CD14-positive monocyte (primary cell): ENCODE measurements around the gene CHST15. TPM values are rescaled to one million over a fixed set of nuclear protein-coding genes. Genes with fewer than 3 reads are reported as not detected.

Experiments used
- DNase-seq, 3 donors: peaks; one replicate each; pipeline ENCODE4 v3.0.0-alpha.2; 2011 to 2022
- H2AFZ ChIP-seq: 2 replicates; pipeline ENCODE4 v1.6.0; 2012; ENCODE audit warnings: mild to moderate bottlenecking, low read depth, low read length, inconsistent platforms; ENCODE audit not compliant: insufficient read depth, poor library complexity, severe bottlenecking
- H3K27ac ChIP-seq, 2 donors: 1 replicate in 1 of 2; 2 replicates in 1 of 2; pipeline ENCODE4 v1.5.1; 2012 to 2013; ENCODE audit warnings: low read length in 2 of 2, control low read depth in 1 of 2, inconsistent platforms in 1 of 2, low read depth in 1 of 2, mild to moderate bottlenecking in 1 of 2
- H3K27me3 ChIP-seq, 2 donors: one replicate each; pipeline versions ENCODE4 v1.6.0 to v1.6.1; 2011 to 2013; ENCODE audit warnings: low read length in 2 of 2; ENCODE audit not compliant: control insufficient read depth in 2 of 2, insufficient read depth in 2 of 2
- H3K36me3 ChIP-seq, 2 donors: replicated peaks in 1 of 2; 1 replicate in 1 of 2; 2 replicates in 1 of 2; pipeline versions ENCODE4 v1.5.1 to v1.6.1; 2012 to 2013; ENCODE audit warnings: low read length in 2 of 2, control low read depth in 1 of 2, inconsistent platforms in 1 of 2, mild to moderate bottlenecking in 1 of 2; ENCODE audit not compliant: insufficient read depth in 2 of 2, control insufficient read depth in 1 of 2
- H3K4me1 ChIP-seq, 2 donors: 1 replicate in 1 of 2; 2 replicates in 1 of 2; pipeline versions ENCODE4 v1.5.1 to v1.6.1; 2012 to 2013; ENCODE audit warnings: low read length in 2 of 2, control low read depth in 1 of 2, inconsistent platforms in 1 of 2, mild to moderate bottlenecking in 1 of 2, moderate library complexity in 1 of 2; ENCODE audit not compliant: insufficient read depth in 2 of 2, control insufficient read depth in 1 of 2
- H3K4me2 ChIP-seq: replicated peaks from 2 replicates; pipeline ENCODE3; 2012; ENCODE audit warnings: low read length, moderate library complexity, mild to moderate bottlenecking; ENCODE audit not compliant: poor library complexity, severe bottlenecking; ENCODE audit errors: extremely low read depth
- H3K4me3 ChIP-seq, 3 experiments: fragments of 200-600 bp in 1 of 3; sonication (generic) in 1 of 3; replicated peaks in 1 of 3; 1 replicate in 2 of 3; 2 replicates in 1 of 3; pipeline ENCODE4 v1.5.1; 2011 to 2013; ENCODE audit warnings: low read length in 3 of 3, mild to moderate bottlenecking in 3 of 3, control low read depth in 2 of 3, low read depth in 2 of 3, inconsistent platforms in 1 of 3, moderate library complexity in 1 of 3
- H3K79me2 ChIP-seq: 2 replicates; pipeline ENCODE4 v1.6.0; 2012; ENCODE audit warnings: mild to moderate bottlenecking, control low read depth, inconsistent platforms, low read length, moderate library complexity; ENCODE audit not compliant: insufficient read depth
- H3K9ac ChIP-seq: 2 replicates; pipeline ENCODE4 v1.6.0; 2017; ENCODE audit warnings: low read length, mild to moderate bottlenecking; ENCODE audit not compliant: insufficient read depth, poor library complexity, severe bottlenecking
- H3K9me3 ChIP-seq, 2 donors: replicated peaks in 1 of 2; 1 replicate in 1 of 2; 2 replicates in 1 of 2; pipeline versions ENCODE4 v1.5.1 to v1.6.1; 2012 to 2013; ENCODE audit warnings: low read length in 2 of 2, control low read depth in 1 of 2; ENCODE audit not compliant: control insufficient read depth in 1 of 2, insufficient read depth in 1 of 2
- H4K20me1 ChIP-seq: 2 replicates; pipeline ENCODE4 v1.6.0; 2012; ENCODE audit warnings: mild to moderate bottlenecking, low read length, control low read depth, moderate library complexity; ENCODE audit not compliant: insufficient read depth
- H3K27ac Mint-ChIP-seq, 7 donors: one replicate each; pipeline ENCODE4 v1.8.0; 2020; ENCODE audit warnings: mild to moderate bottlenecking in 7 of 7, mixed read lengths in 7 of 7, moderate library complexity in 6 of 7, inconsistent platforms in 2 of 7
- H3K27me3 Mint-ChIP-seq, 3 donors: one replicate each; pipeline ENCODE4 v1.8.0; 2021 to 2022; ENCODE audit warnings: low read depth in 3 of 3, mild to moderate bottlenecking in 3 of 3, mixed read lengths in 3 of 3, moderate library complexity in 3 of 3, inconsistent platforms in 1 of 3
- H3K36me3 Mint-ChIP-seq, 2 donors: one replicate each; pipeline ENCODE4 v1.8.0; 2020; ENCODE audit warnings: mixed read lengths in 2 of 2, inconsistent platforms in 1 of 2, mild to moderate bottlenecking in 1 of 2
- H3K4me1 Mint-ChIP-seq: one replicate; pipeline ENCODE4 v1.8.0; 2020; ENCODE audit warnings: mild to moderate bottlenecking, mixed read lengths
- H3K4me3 Mint-ChIP-seq, 2 donors: one replicate each; pipeline ENCODE4 v1.8.0; 2020; ENCODE audit warnings: mild to moderate bottlenecking in 2 of 2, mixed read lengths in 2 of 2, moderate library complexity in 1 of 2
- H3K9me3 Mint-ChIP-seq, 7 donors: one replicate each; pipeline ENCODE4 v1.8.0; 2020 to 2022; ENCODE audit warnings: mixed read lengths in 7 of 7, mild to moderate bottlenecking in 6 of 7, moderate library complexity in 6 of 7, inconsistent platforms in 2 of 7
- WGBS: methylation state at CpG from one replicate; pipeline ENCODE4 v1.1.5; 2013; ENCODE audit warnings: missing lambda C conversion rate; ENCODE audit not compliant: insufficient coverage; 5-methylcytosine and 5-hydroxymethylcytosine counted together
- intact Hi-C, 2 donors: fragments of 100-400 bp; cut with micrococcal nuclease; formaldehyde crosslinking; loops; one replicate each; pipeline versions ENCODE4 v1.15.0 to v1.15.1; 2023
- polyA plus RNA-seq, 3 donors: library from polyadenylated mRNA; depleted of rRNA in 1 of 3; unstranded in 2 of 3; stranded (reverse) in 1 of 3; fragments of 300-500 nt in 2 of 3; fragments of >200 nt in 1 of 3; fragmentation: Illumina TruSeq in 2 of 3; gene quantifications; 1 replicate in 2 of 3; 2 replicates in 1 of 3; pipeline ENCODE4 v1.2.3, GENCODE V29; 2012 to 2021
- TF ChIP-seq, protein P1 (sequence below): fragments of 200-600 bp; IDR thresholded peaks from one replicate; pipeline ENCODE4 v1.8.0; 2022; ENCODE audit warnings: antibody characterized with exemption, mild to moderate bottlenecking

The CHST15 gene
- polyA plus RNA-seq, 3 donors = 54.4 to 106 (median 87.5) TPM

DNA sequence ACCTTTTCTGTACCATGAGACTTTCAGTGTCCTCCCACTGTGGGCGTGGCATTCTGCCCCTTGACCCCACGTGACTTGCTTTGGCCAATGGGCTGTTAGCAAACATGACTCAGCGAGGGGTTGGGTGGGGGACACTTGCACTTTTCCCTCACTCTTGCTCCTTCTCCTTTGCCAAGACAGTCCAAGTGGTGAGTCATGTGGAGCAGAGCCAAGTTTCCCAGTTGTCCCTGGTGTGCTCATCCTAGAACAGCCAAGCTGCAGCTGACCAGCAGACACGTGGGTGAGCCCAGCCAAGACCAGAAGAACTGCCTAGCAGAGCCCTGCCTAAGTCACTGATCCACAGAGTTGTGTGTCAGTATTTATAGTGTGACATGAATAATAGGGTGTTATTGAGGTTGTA, 119.0 kb downstream of the CHST15 start:
- no peaks in the 10 kb centered on the region for H3K4me1 Mint-ChIP-seq
- peaks cover 67 to 81% (median 68%) of the 10 kb centered on the region in 3 donors for H3K27me3 Mint-ChIP-seq
- intact Hi-C loops = no loop called here

DNA sequence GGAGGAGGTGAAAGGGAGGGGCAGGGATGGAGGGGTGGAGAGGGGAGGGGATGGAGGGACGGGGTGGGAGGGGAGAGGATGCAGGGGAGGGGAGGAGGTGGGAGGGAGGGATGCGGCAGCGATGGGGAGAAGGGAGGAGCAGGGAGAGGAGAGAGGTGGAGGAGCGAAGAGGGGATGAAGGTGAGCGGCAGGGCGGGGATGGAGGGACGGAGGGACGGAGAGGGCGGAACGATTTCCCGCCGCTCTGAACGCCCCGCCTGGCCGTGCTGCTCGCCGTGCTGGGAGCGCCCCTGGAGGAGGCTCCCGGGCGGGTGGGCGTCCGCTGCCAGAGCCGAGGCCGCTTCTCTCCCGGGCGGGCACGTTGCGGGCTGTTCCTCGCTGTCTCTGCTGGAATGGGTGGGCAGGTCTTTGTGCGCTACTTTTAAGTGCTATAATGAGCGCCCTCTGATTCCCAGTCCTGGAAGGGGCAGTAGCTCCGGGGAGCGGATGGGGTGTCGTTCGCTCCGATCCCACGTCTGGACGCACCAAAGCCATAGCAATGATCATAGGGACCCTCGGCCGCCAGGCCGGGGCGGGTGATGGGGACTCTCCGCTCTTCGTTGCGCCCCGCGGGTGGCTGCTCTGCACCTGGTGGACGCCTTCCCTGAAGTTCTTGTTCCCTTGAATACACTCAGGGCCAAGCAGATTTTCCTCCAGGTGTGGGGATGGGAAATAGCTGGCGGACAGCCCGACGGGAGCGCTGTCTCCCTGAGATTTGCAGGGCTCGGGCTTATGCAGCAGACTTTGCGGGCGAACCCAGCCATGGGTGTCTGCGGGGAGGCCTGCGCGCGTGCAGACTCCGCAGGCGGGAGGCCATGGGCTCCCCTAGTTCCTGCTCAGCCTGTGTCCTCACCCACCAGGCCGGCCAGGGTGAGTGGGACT, 120.7 kb downstream of the CHST15 start:
- Histone ChIP-seq H3K4me1 (no peaks in the 10 kb centered on the region), H3K4me2 (no peak overlapping the region), H3K9ac (no peak overlapping the region), H3K36me3 (no peaks in the 10 kb centered on the region), H4K20me1 (no peaks in the 10 kb centered on the region), H3K79me2 (no peaks in the 10 kb centered on the region), H2AFZ (no peak overlapping the region), H3K27ac (no peak overlapping the region), H3K4me3 (no peak overlapping the region), H3K27me3 (peaks cover 43 to 66% of the 10 kb centered on the region in 2 donors), H3K9me3 (peaks cover 7 to 22% of the 10 kb centered on the region in 2 donors)
- Mint-ChIP-seq H3K4me3 (peak overlapping the region in 1 of 2 donors; percentile 74), H3K4me1 (no peaks in the 10 kb centered on the region), H3K27me3 (peaks cover 66 to 85% (median 74%) of the 10 kb centered on the region in 3 donors), H3K27ac (no peak overlapping the region), H3K36me3 (peaks cover 3 to 9% of the 10 kb centered on the region in 2 donors), H3K9me3 (peaks cover 6 to 28% (median 16%) of the 10 kb centered on the region in 7 donors)
- TF ChIP-seq, protein P1, sequence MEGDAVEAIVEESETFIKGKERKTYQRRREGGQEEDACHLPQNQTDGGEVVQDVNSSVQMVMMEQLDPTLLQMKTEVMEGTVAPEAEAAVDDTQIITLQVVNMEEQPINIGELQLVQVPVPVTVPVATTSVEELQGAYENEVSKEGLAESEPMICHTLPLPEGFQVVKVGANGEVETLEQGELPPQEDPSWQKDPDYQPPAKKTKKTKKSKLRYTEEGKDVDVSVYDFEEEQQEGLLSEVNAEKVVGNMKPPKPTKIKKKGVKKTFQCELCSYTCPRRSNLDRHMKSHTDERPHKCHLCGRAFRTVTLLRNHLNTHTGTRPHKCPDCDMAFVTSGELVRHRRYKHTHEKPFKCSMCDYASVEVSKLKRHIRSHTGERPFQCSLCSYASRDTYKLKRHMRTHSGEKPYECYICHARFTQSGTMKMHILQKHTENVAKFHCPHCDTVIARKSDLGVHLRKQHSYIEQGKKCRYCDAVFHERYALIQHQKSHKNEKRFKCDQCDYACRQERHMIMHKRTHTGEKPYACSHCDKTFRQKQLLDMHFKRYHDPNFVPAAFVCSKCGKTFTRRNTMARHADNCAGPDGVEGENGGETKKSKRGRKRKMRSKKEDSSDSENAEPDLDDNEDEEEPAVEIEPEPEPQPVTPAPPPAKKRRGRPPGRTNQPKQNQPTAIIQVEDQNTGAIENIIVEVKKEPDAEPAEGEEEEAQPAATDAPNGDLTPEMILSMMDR = no peak
- WGBS = 7% methylated on average over 59 of the region's 62 CpGs
- intact Hi-C loops = no loop called here
- DNase-seq = no peak

More for the DNA sequence above, 119.0 kb downstream of the CHST15 start:
- Histone ChIP-seq H3K9ac (no peak overlapping the region), H4K20me1 (no peaks in the 10 kb centered on the region), H3K4me2 (no peak overlapping the region), H2AFZ (no peak overlapping the region), H3K4me3 (no peak overlapping the region), H3K27ac (no peak overlapping the region), H3K27me3 (peaks cover 49 to 69% of the 10 kb centered on the region in 2 donors), H3K4me1 (no peaks in the 10 kb centered on the region), H3K36me3 (no peaks in the 10 kb centered on the region), H3K9me3 (peaks cover 7 to 28% of the 10 kb centered on the region in 2 donors), H3K79me2 (no peaks in the 10 kb centered on the region)
- peaks cover 3 to 9% of the 10 kb centered on the region in 2 donors for H3K36me3 Mint-ChIP-seq
- H3K27ac Mint-ChIP-seq = no peak overlapping the region
- TF ChIP-seq, protein P1 = no peak
- peak in 1 of 3 donors; percentile 49 for DNase-seq
- peaks cover 8 to 30% (median 21%) of the 10 kb centered on the region in 7 donors for H3K9me3 Mint-ChIP-seq
- peak overlapping the region in 1 of 2 donors; percentile 74 for H3K4me3 Mint-ChIP-seq
- WGBS = 71% methylated on average over 3 of the region's 4 CpGs
